GM12865 (cell line): Measurements from ENCODE around the gene CLIP2.
"Not testable (repeated sequence)": the region's sequence is repeated elsewhere in the genome, so short reads cannot be mapped to it uniquely, and the experiment has no call there.

Experiments used
- DNase-seq: peaks from one replicate; pipeline ENCODE4 v3.0.0; 2010; ENCODE audit warnings: low read depth
- H3K4me3 ChIP-seq: 2 replicates; pipeline ENCODE4 v1.5.1; 2011; ENCODE audit warnings: mild to moderate bottlenecking, low read depth, low read length, control low read depth
- TF ChIP-seq, protein P1 (sequence below): IDR thresholded peaks from 2 replicates; pipeline ENCODE4 v1.5.1; 2011; ENCODE audit warnings: low read length, control low read depth, low read depth, inconsistent platforms; ENCODE audit not compliant: insufficient read depth; ENCODE audit errors: missing control alignments

Gene CLIP2

GRCh38 chr7:74307738-74308505, 18.7 kb downstream of the CLIP2 start:
- TF ChIP-seq, protein P1, sequence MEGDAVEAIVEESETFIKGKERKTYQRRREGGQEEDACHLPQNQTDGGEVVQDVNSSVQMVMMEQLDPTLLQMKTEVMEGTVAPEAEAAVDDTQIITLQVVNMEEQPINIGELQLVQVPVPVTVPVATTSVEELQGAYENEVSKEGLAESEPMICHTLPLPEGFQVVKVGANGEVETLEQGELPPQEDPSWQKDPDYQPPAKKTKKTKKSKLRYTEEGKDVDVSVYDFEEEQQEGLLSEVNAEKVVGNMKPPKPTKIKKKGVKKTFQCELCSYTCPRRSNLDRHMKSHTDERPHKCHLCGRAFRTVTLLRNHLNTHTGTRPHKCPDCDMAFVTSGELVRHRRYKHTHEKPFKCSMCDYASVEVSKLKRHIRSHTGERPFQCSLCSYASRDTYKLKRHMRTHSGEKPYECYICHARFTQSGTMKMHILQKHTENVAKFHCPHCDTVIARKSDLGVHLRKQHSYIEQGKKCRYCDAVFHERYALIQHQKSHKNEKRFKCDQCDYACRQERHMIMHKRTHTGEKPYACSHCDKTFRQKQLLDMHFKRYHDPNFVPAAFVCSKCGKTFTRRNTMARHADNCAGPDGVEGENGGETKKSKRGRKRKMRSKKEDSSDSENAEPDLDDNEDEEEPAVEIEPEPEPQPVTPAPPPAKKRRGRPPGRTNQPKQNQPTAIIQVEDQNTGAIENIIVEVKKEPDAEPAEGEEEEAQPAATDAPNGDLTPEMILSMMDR, result no peak
- no peak overlapping the region for H3K4me3 ChIP-seq
- DNase-seq, result no peak

- no peak for DNase-seq
- H3K4me3 ChIP-seq, result no peak overlapping the region
- TF ChIP-seq, protein P1, result no peak
These were observed 20.0 kb downstream of the CLIP2 start for GRCh38 chr7:74309181-74309580.

DNA sequence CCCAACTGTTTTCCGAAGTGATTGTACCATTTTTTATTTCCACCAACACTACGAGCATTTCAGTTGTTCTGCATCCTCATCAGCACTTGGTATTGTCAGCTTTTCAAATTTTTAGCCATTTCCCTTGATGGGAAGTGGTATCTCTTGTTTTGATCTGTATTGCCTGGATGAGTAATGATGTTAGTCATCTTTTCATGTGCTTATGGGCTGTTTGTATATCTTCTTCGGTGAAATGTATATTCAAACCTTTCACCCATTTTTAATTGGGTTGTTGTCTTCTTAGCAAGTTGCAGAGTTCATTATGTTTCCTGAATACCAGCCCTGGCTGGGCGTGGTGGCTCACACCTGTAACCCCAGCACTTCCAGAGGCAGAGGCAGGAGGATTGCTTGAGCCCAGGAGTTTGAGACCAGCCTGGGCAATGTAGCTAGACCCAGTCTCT, 22.1 kb downstream of the CLIP2 start:
- TF ChIP-seq, protein P1, result no peak
- no peak overlapping the region for H3K4me3 ChIP-seq
- DNase-seq, result peak; percentile 40

DNA sequence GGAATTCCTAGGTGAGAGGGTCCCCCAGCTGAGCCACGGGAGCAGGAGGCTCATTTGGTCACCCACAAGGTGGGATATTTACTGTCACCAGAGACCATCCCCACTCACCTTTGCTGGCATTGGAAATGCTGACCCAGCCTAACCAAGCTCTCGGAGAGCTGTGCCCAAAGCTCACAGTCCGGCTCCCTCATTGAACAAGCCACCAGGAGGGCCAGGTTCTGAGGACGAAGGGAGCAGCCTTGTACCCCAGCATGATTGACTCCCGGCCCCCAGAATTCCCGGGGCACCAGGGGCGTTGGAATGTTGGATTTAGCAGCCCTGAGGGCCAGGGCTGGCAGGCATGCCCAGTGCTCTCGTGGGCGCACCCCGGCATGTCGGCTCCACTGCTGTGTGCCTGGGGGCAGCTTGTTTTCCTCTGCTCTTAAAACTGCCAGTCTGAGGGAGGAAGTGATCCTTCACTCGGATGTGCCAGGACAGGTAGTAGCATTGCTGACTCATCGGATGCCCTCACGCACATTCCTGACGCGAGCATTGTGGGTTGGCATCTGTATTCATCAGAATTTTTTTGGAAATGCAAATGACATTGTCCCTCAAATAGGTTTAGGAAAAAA, 23.3 kb downstream of the CLIP2 start:
- TF ChIP-seq, protein P1, result no peak
- H3K4me3 ChIP-seq, result no peak overlapping the region
- DNase-seq, result no peak

- not testable (repeated sequence) for H3K4me3 ChIP-seq, DNase-seq
These were observed 26.7 kb downstream of the CLIP2 start for GRCh38 chr7:74315891-74316290.

GRCh38 chr7:74317146-74317782, 28.1 kb downstream of the CLIP2 start:
- DNase-seq, result no peak
- TF ChIP-seq, protein P1, result no peak
- no peak overlapping the region for H3K4me3 ChIP-seq

- TF ChIP-seq, protein P1, result no peak
- DNase-seq, result peak; percentile 58
- H3K4me3 ChIP-seq, result no peak overlapping the region
These were observed 28.8 kb downstream of the CLIP2 start for GRCh38 chr7:74318043-74318442.
